Cardiac muscle cell (in vitro differentiated cells and primary cell): ENCODE data around the gene DOK1. TPM values are rescaled to one million over a fixed set of nuclear protein-coding genes. Genes with fewer than 3 reads are reported as not detected.

ENCODE experiments used
- DNase-seq, 2 donors: peaks; one replicate each; pipeline versions ENCODE4 v3.0.0 to v3.0.0-alpha.2; 2010 to 2017; ENCODE audit warnings: low read depth in 1 of 2, low spot score in 1 of 2
- H3K27ac ChIP-seq: fragments of 200-600 bp; sonication (generic); 2 replicates; pipeline ENCODE4 v1.5.1; 2016
- H3K27me3 ChIP-seq: fragments of 200-600 bp; sonication (generic); 2 replicates; pipeline ENCODE4 v1.6.0; 2016; ENCODE audit warnings: control low read depth
- H3K36me3 ChIP-seq: fragments of 200-600 bp; sonication (generic); 2 replicates; pipeline ENCODE4 v1.5.1; 2016; ENCODE audit warnings: control low read depth
- H3K4me1 ChIP-seq: fragments of 200-600 bp; sonication (generic); 2 replicates; pipeline ENCODE4 v1.8.1; 2017; ENCODE audit warnings: low read depth, mild to moderate bottlenecking, mixed run types
- H3K4me3 ChIP-seq: fragments of 200-600 bp; sonication (generic); 2 replicates; pipeline ENCODE4 v1.5.1; 2016; ENCODE audit warnings: mild to moderate bottlenecking
- H3K9me3 ChIP-seq: fragments of 200-600 bp; sonication (generic); 2 replicates; pipeline ENCODE4 v1.5.1; 2017; ENCODE audit warnings: low read depth, mild to moderate bottlenecking, control low read depth
- polyA plus RNA-seq: library from polyadenylated mRNA; unstranded; fragments of >200 nt; fragmentation: Nextera tagmentation; extraction: Ambion mirVana; gene quantifications from 2 replicates; pipeline ENCODE4 v1.2.1, GENCODE V29; 2016
- total RNA-seq: library from RNA; depleted of rRNA; stranded (reverse); fragments of >200 nt; gene quantifications from 2 replicates; pipeline ENCODE4 v1.2.3, GENCODE V29; 2016
- TF ChIP-seq, protein P1 (sequence below): IDR thresholded peaks from 2 replicates; pipeline ENCODE4 v1.5.1; 2012; ENCODE audit warnings: low read depth, mild to moderate bottlenecking, low read length

DOK1 gene
- total and polyA plus RNA-seq, 2 experiments from 2014 or later = 10.0 to 26.1 TPM

DNA sequence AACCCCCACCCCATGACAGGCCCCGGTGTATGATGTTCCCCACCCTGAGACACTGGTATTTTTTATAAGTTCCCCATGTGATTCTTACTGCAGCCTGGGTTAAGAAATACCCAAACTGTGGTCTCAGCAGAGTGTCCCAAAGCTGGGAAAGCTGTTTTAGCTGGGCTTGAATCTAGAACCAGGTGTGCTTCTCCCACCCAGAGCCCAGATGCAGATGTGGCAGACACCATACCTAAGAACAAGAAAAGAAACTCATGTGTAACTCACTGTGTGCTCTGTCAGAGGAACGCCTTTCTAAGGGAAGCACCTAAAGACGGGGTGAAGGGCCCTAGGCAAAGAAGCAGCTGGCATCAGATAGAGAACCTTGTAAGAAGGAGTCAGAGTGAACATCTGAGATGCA is 23.9 kb downstream of the DOK1 start:
- TF ChIP-seq, protein P1, sequence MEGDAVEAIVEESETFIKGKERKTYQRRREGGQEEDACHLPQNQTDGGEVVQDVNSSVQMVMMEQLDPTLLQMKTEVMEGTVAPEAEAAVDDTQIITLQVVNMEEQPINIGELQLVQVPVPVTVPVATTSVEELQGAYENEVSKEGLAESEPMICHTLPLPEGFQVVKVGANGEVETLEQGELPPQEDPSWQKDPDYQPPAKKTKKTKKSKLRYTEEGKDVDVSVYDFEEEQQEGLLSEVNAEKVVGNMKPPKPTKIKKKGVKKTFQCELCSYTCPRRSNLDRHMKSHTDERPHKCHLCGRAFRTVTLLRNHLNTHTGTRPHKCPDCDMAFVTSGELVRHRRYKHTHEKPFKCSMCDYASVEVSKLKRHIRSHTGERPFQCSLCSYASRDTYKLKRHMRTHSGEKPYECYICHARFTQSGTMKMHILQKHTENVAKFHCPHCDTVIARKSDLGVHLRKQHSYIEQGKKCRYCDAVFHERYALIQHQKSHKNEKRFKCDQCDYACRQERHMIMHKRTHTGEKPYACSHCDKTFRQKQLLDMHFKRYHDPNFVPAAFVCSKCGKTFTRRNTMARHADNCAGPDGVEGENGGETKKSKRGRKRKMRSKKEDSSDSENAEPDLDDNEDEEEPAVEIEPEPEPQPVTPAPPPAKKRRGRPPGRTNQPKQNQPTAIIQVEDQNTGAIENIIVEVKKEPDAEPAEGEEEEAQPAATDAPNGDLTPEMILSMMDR = no peak
- H3K27me3 ChIP-seq = peaks cover 8% of the 10 kb centered on the region
- no peaks in the 10 kb centered on the region for H3K4me1 ChIP-seq
- H3K27ac ChIP-seq = no peak overlapping the region
- H3K36me3 ChIP-seq = no peaks in the 10 kb centered on the region
- no peak overlapping the region for H3K4me3 ChIP-seq
- no peaks in the 10 kb centered on the region for H3K9me3 ChIP-seq
- no peak for DNase-seq

- TF ChIP-seq, protein P1 = no peak
- H3K27ac ChIP-seq = no peak overlapping the region
- peaks cover 3% of the 10 kb centered on the region for H3K27me3 ChIP-seq
- no peaks in the 10 kb centered on the region for H3K9me3 ChIP-seq
- no peak overlapping the region for H3K4me3 ChIP-seq
- H3K4me1 ChIP-seq = no peaks in the 10 kb centered on the region
- no peaks in the 10 kb centered on the region for H3K36me3 ChIP-seq
- DNase-seq = no peak
Observed at GRCh38 chr2:74581463-74581862, 26.9 kb downstream of the DOK1 start.

- Histone ChIP-seq H3K9me3 (no peaks in the 10 kb centered on the region), H3K27ac (no peak overlapping the region), H3K36me3 (no peaks in the 10 kb centered on the region), H3K27me3 (peaks cover 3% of the 10 kb centered on the region), H3K4me1 (no peaks in the 10 kb centered on the region), H3K4me3 (no peak overlapping the region)
- TF ChIP-seq, protein P1 = no peak
- DNase-seq = no peak
Observed at GRCh38 chr2:74582184-74582583, 27.7 kb downstream of the DOK1 start.

DNA sequence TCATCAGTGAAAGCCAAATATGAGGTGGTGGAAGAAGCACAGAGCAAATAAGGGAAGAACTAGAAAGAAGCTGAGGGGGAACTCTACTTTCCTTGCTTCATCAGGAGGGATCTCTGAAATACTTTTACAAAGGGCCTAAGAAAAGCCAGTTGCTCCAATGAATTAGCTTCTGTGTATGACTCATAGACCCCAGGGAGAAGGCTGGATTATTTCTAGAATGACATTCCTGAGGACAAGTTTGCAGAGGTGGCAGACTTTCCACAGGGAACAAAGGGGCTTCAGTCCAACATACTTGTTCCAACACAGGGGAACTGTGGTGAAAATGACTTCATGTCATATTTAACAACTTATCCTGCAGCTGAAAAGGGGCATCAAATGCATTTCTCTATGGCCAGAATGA is 29.0 kb downstream of the DOK1 start:
- TF ChIP-seq, protein P1 = no peak
- peak in 1 of 2 donors; percentile 73 for DNase-seq
- H3K9me3 ChIP-seq = no peaks in the 10 kb centered on the region
- no peak overlapping the region for H3K27ac ChIP-seq
- H3K36me3 ChIP-seq = no peaks in the 10 kb centered on the region
- H3K4me3 ChIP-seq = no peak overlapping the region
- H3K27me3 ChIP-seq = peaks cover 3% of the 10 kb centered on the region
- no peaks in the 10 kb centered on the region for H3K4me1 ChIP-seq

DNA sequence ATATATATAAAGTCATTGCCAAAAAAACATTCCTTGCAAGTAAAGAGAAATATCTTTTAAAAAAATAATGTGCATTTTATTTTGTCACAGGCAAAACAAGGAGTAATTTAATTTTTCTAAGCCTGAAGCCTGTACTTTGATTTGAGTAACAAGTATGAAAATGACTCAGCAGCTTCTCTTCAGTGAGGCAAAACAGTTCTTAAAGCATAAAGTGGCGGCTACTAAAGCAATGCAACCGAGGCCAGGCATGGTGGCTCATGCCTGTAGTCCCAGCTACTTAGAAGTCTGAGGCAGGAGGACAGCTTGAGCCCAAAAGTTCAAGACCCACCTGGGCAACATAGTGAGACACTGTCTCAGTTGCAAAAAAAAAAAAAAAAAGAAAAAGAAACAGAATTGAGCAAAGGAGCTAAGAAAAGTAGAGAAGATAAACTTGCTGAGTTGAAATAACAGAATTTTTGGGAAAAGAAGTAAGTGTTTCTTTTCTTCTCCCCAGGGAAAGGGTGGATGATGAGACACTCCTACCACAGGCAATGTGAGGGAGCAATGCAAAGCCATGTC is 29.6 kb downstream of the DOK1 start:
- Histone ChIP-seq H3K36me3 (no peaks in the 10 kb centered on the region), H3K27ac (no peak overlapping the region), H3K9me3 (no peaks in the 10 kb centered on the region), H3K4me3 (no peak overlapping the region), H3K4me1 (no peaks in the 10 kb centered on the region), H3K27me3 (peaks cover 8% of the 10 kb centered on the region)
- peak in 1 of 2 donors; percentile 46 for DNase-seq
- TF ChIP-seq, protein P1 = no peak
